ENCODE data around the gene TMEM232.

DNA sequence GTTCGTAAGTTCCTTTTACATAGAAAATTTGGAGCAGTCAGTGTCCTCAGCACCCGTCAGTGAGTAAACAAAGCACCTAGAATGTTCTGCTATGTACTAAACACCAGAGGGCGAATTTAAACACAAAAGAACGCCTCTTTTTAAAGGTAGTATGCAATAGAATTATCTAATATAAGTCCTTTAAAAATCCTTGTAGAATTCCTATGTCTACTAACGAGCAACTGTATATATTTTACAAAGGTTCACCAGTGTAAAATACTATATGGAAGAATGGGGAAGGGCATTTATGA, 499 bp upstream of the TMEM232 start:
- TF ChIP-seq, protein P1, sequence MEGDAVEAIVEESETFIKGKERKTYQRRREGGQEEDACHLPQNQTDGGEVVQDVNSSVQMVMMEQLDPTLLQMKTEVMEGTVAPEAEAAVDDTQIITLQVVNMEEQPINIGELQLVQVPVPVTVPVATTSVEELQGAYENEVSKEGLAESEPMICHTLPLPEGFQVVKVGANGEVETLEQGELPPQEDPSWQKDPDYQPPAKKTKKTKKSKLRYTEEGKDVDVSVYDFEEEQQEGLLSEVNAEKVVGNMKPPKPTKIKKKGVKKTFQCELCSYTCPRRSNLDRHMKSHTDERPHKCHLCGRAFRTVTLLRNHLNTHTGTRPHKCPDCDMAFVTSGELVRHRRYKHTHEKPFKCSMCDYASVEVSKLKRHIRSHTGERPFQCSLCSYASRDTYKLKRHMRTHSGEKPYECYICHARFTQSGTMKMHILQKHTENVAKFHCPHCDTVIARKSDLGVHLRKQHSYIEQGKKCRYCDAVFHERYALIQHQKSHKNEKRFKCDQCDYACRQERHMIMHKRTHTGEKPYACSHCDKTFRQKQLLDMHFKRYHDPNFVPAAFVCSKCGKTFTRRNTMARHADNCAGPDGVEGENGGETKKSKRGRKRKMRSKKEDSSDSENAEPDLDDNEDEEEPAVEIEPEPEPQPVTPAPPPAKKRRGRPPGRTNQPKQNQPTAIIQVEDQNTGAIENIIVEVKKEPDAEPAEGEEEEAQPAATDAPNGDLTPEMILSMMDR (IDR thresholded peaks at IDR 0.05; ENCODE audit: low read length) = peak; percentile 33; the same call in 1 of the 2 replicates
- no peak for TF ChIP-seq EZH2 (IDR thresholded peaks at IDR 0.05; ENCODE audit: borderline replicate concordance, low read length)

Measured in OCI-LY1 (cell line).